SK-MEL-5 (cell line): ENCODE results near the gene SUV39H1. TPM values are rescaled to one million over a fixed set of nuclear protein-coding genes. Genes with fewer than 3 reads are reported as not detected.
"Not testable (repeated sequence)": the region's sequence is repeated elsewhere in the genome, so short reads cannot be mapped to it uniquely, and the experiment has no call there.

Experiments used
- DNase-seq: peaks from one replicate; pipeline ENCODE4 v3.0.0-alpha.2; 2016; ENCODE audit warnings: low read depth, low spot score
- in situ Hi-C: cut with HindIII; loops from 2 replicates; pipeline ENCODE4 v1.10.0; 2016; ENCODE audit warnings: low sequenced_read_pairs, high pct_unique_total_duplicates, low pct_unique_long_range_greater_than_20kb
- polyA plus RNA-seq, 2 experiments: library from polyadenylated mRNA; depleted of rRNA; stranded (reverse); fragments of >200 nt; gene quantifications; 2 replicates each; pipeline ENCODE4 v1.2.3, GENCODE V29; 2015
- total RNA-seq: library from RNA; depleted of rRNA; stranded (reverse); fragments of >200 nt; shearing (Covaris generic); gene quantifications from 2 replicates; pipeline ENCODE4 v1.2.3, GENCODE V29; 2014; rRNA removed

SUV39H1 gene, protein sequence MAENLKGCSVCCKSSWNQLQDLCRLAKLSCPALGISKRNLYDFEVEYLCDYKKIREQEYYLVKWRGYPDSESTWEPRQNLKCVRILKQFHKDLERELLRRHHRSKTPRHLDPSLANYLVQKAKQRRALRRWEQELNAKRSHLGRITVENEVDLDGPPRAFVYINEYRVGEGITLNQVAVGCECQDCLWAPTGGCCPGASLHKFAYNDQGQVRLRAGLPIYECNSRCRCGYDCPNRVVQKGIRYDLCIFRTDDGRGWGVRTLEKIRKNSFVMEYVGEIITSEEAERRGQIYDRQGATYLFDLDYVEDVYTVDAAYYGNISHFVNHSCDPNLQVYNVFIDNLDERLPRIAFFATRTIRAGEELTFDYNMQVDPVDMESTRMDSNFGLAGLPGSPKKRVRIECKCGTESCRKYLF
- 6.5 and 6.9 TPM in 2 replicates for total RNA-seq
- polyA plus RNA-seq (2015; cell fraction: cytosol; rRNA removed), result 13.8 and 17.9 TPM in 2 replicates
- 21.4 and 34.1 TPM in 2 replicates for polyA plus RNA-seq (2015; cell fraction: nucleus; rRNA removed)

DNA sequence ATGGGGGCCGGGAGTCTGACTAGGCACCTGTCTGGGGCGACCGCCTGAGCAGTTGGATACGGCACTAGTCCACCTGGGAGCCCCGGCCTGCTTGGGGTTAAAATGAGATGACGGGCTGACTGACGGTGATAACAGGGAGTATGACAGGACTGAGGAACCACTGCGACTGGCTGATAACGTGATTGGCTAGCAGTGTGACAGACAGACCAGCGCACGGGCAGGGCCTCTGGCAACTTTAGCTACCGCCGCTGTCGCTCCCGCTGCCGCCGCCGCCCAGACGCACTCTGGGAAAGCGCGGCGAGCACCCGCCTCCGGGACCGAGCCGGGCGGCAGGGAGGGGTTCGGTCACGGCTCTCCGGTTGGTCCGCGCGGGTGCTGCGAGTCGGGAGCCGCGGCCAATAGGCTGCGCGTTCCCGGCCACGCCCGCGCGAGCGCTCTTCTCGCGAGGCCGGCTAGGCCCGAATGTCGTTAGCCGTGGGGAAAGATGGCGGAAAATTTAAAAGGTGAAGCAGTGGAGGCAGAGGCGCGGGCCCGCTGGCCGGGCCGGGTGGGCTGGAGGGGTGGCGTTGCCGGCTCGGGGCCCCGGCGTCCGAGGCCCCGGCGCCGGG, at the start of gene SUV39H1:
SUV39H1 (plus strand) TSS at position 434 of the 608 bp plus-strand sequence; CDS start at position 485, 51 bp downstream.
- peak; percentile 85 for DNase-seq
- in situ Hi-C loops, result no loop called here

DNA sequence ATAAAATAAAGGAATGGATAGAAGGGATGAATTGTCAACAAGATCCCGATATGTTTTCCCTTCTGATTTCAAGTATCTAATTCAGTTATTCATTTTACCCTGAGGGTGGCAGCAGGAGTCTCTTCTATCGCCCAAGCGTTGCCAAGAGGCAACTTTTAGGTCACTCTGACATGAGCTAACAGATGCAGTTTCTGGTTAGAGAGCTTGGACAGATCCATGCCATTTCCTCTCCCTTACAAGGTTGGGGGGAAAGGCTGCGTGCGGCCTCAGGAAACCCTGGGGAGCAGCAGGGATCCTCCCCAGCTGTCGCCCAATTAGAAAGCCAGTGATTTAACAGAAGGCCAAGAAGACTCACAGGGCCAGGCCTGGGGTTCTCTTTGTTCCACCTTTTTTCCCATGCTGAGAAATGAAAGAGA, 48.2 kb upstream of the SUV39H1 start:
- DNase-seq, result peak; percentile 55
- in situ Hi-C loops, result no loop called here

DNA sequence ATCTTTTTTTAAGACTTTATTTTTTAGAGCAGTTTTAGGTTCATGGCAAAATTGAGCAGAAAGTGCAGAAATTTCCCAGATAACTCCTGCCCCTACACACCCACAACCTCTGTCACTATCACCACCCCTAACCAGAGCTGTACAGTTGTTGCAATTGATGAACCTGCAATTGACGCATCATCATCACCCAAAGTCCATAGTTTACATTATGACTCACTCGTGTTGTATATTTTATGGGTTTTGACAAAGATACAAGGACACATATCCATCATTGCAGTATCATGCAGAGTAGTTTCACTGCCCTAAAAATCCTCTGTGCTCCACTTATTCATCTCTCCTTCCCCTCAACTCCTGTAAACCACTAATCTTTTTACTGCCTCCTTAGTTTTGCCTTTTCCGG, 47.4 kb upstream of the SUV39H1 start:
- no peak for DNase-seq
- in situ Hi-C loops, result no loop called here

DNA sequence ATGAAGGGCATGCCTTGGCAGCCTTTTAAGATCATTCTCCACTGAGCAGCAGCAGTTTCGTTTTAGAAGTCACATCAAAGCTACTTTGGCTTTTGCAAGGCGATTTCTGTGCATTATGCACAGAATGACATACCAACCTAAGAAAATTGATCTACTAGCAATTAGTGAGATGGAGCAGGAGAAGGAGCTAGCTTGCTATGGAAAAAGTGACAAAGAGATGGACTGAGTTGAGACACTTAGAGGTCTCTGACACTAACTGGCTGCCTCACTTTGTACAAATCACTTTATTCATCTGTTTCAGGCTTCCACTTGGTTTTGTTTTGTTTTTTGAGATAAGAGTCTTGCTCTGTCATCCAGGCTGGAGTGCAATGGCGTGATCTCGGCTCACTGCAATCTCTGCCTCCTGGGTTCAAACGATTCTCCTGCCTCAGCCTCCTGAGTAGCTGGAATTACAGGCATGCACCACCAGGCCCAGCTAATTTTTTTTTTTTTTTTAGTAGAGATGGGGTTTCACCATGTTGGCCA, 44.4 kb upstream of the SUV39H1 start:
- DNase-seq, in situ Hi-C loops: not testable (repeated sequence)

DNA sequence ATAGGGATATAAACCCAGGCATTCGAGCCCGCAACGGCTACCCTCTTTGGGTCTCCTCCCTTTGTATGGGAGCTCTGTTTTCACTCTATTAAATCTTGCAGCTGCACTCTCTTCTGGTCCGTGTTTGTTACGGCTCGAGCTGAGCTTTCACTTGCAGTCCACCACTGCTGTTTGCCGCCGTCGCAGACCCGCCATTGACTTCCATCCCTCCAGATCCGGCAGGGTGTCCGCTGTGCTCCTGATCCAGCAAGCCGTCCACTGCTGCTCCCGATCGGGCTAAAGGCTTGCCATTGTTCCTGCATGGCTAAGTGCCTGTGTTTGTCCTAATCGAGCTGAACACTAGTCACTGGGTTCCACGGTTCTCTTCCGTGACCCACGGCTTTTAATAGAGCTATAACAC, 41.8 kb upstream of the SUV39H1 start:
- not testable (repeated sequence) for DNase-seq

DNA sequence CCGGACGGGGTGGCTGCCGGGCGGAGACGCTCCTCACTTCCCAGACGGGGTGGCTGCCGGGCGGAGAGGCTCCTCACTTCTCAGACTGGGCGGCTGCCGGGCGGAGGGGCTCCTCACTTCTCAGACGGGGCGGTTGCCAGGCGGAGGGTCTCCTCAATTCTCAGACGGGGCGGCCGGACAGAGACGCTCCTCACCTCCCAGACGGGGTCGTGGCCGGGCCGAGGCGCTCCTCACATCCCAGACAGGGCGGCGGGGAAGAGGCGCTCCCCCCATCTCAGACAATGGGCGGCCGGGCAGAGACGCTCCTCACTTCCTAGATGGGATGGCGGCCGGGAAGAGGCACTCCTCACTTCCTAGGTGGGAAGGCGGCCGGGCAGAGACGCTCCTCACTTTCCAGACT, 36.8 kb upstream of the SUV39H1 start:
- DNase-seq, in situ Hi-C loops: not testable (repeated sequence)

More for the DNA sequence above, 41.8 kb upstream of the SUV39H1 start:
- in situ Hi-C loops, result not testable (repeated sequence)

DNA sequence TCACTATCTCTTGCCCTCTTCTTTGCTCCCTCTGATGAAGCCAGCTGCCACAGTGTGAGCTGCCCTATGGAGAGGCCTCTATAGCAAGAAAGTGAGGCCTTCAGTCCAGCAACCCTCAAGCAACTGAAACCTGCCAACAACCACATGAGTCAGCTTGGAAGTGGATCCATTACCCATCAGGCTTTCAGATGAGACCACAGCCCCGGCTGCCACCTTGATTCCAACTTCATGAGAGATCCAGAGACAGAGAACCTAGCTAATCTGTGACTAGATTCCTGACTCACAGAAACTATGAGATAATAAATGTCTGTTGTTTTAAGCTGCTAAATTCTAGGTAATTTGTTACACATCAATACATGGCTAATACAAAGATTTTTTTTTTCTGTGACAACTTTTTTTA, 33.3 kb upstream of the SUV39H1 start:
- in situ Hi-C loops, result no loop called here
- no peak for DNase-seq

DNA sequence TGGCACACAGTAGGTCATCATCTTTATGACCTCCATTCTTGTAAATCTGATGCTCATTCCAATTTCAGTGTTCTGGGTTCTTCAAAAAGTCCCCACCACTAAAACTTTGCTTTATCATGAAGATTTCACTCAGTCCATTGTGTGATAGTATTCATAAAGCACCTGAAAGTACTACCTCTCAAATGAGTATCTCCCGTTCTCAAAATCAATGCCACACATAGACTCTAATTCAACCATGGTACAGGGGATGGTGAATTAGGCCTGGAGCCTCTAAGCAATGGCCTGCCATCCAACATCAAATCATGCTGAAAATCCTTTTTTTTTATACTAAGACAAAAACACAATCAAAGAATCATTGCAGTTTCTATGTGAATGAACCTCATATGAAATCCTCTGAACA, 32.4 kb upstream of the SUV39H1 start:
- DNase-seq, result no peak
- in situ Hi-C loops, result no loop called here

DNA sequence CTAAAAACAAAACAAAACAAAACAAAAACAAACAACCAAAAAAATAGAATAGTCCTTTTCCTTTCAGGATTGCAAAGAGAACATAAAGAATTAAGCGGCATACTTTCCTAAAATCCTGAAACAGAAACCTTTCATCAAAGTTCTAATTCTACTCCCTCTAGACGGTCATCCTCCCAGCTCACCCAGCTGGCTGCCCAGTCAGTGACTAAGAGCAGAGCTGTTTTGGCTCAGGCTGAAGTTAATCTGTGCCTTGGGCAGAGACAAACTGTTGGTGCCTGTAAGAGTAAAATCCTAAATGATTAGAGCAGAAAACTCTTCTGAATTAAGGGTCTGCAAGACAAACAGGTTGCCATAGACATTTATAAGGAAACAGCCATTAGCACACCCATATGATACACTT, 30.5 kb upstream of the SUV39H1 start:
- in situ Hi-C loops, result no loop called here
- DNase-seq, result no peak

DNA sequence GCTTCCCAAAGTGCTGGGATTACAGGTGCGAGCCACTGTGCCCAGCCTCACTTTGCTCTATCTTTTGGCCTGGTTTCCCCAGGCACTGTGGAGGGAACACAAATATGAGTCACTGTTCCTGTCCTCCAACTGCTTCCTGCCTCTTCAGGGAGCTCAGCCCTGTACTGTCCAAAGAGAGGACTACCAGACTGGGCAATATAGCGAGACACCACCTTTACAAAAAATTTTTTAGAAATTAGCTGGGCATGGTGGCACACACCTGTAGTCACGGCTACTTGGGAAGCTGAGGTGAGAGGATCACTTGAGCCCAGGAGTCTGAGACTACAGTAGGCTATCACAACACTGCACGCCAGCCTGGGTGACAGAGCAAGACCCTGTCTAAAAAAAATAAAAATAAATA, 29.9 kb upstream of the SUV39H1 start:
- in situ Hi-C loops, result no loop called here
- DNase-seq, result no peak

DNA sequence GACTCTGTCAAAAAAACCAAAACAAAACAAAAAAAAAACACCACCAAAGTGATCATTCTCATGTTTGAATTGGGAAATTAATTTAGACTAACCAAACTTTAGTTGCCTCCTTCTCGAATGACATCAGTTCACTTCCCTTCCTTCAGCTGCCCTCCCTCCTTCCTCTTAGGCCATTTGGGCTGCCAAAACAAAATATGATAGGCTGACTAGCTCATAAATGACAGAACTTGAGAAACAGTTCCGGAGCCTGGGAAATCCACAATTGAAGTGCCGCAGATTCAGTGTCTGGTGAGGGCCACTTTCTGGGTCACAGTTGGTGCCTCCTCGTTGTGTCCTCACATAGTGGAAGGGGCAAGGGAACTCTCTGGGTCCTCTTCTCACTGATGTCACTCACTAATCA, 29.0 kb upstream of the SUV39H1 start:
- in situ Hi-C loops, result no loop called here

DNA sequence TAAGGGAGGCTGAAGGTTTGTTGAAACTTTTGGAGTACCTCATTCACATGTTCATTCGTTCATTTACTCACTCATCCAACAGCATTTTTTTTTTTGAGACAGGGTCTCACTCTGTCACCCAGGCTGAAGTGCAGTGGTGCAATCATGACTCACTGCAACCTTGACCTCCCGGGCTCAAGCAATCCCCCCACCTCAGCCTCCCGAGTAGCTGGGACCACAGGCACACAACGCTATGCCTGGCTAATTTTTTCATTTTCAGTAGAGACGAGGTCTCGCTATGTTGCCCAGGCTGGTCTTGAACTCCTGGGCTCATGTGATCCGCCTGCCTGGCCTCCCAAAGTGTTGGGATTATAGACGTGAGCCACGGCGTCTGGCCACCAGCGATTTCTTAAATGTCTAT, 28.3 kb upstream of the SUV39H1 start:
- in situ Hi-C loops, DNase-seq: not testable (repeated sequence)

More for the DNA sequence above, 29.0 kb upstream of the SUV39H1 start:
- DNase-seq, result no peak

DNA sequence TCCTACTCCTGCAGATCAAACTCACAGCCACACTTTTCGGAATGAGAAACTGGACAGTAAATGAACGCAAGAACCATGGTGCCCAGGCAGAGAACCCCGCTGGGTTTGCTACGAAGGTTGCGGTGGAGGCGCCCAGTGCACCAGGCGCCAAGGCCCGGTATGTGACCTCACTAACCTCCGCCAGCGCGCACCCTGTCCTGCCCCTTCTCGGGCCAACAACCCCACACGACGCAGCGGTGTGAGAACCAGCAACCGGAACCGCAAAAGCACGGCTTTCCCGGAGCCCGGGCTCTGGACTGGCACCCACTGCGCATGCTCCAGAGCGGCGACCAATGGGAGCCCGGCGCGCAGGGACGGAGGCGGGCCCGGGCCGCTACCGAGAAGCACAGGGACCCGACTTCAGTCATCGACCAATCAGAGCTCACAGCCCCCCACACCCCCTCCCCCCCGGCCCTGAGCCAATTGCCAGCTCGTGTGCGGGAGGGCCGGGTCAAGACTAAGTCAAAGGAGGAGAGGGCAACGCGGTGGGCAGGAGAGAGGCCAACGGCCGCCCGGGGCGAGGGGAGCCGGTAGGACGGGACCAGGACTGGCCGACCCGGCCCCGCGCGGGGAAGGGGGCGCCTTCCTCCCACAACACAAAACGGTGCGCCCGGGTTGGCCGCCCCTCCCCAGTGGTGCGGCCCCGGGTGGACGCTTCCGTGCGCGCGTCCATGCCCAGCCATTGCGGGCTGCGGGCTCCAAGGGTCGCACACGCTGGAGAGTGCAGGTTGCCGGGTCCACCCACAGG, 20.2 kb upstream of the SUV39H1 start:
- DNase-seq, result peak; percentile 88
- in situ Hi-C loops, result no loop called here

DNA sequence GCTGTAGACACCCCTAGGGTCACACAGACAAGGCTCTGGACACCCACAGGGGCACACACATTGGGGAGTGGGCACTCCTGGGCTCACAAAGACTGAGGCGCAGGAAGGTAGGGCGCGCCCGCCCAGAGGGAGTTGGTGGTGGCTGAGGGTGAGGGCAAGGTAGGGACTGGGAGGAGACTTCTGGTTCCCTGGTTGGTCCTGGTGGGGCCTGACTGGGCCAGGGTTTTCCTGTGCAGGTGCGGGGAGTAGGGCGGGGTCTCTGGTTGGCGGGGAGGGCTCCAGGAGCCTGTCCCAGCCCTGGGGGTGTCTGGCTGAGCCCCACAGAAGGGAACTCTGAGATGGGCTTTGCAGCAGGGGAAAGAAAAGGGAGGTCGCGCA, 19.7 kb upstream of the SUV39H1 start:
- in situ Hi-C loops, result no loop called here
- DNase-seq, result no peak

DNA sequence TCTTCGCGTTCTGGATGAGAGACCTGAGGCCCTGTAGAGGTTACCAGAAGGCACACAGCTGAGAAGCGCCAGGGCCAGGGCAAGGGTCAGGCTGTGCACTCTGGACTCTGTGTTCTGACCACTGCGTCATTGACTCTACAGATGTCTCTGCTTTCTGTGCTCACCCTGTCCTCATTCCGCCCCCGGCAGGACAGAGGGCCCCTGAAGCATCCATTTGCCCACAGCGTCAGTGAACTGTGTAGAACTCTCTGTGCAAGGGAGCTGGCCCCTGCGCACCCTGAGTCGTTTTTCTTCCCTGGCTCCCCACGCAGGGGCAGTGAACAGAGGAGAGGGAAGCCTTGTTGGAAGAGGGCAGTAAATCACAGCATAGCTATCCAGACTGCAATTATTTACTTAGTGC, 19.0 kb upstream of the SUV39H1 start:
- in situ Hi-C loops, result no loop called here
- no peak for DNase-seq

DNA sequence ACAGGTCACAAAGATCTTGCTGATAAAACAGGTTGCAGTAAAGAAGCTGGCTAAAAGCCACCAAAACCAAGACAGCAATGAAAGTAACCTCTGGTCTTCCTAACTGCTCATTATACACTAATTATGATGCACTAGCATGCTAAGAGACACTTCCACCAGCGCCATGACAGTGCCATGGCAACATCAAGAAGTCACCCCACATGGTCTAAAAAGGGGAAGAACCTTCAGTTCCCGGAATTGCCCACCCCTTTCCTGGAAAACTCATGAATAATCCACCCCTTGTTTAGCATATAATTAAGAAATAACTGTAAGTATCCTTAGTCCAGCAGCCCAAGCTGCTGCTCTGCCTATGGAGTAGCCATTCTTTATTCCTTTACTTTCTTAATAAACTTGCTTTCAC, 16.1 kb upstream of the SUV39H1 start:
- DNase-seq, result peak; percentile 9
- in situ Hi-C loops, result not testable (repeated sequence)

DNA sequence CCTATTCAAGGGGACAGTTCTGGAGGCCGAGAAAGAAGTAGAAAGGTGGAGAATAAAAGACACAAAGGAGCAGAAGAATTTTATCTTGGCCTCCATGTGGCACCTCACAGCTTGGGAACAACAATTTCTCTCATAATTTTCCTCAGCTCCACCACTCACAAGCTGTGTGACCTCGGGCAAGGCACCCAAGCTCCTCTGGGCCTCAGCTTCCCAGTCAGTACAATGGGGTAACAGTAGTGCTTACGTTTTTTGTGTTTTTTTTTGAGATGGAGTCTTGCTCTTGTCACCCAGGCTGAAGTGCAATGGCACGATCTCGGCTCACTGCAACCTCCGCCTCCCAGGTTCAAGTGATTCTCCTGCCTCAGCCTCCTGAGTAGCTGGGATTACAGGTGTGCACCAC, 15.6 kb upstream of the SUV39H1 start:
- in situ Hi-C loops, DNase-seq: not testable (repeated sequence)
